Daoy (cell line): ENCODE measurements around the gene DDX43. TPM values are rescaled to one million over a fixed set of nuclear protein-coding genes. Genes with fewer than 3 reads are reported as not detected.

Source experiments
- total RNA-seq: library from RNA; depleted of rRNA; stranded (reverse); fragments of >200 nt; shearing (Covaris generic); gene quantifications from 2 replicates; pipeline ENCODE4 v1.2.3, GENCODE V29; 2014; rRNA removed

The DDX43 gene
- total RNA-seq, 1 experiment from 2014 or later = not detected

Other genes starting within 250 kb of the DDX43 start
- gene KHDC1L, start 169.3 kb upstream of the DDX43 start, total RNA-seq = 0.83 TPM in 1 of 2 replicates, not detected in the other
- gene KHDC1, start 131.6 kb upstream of the DDX43 start, total RNA-seq = 5.8 and 6.2 TPM in 2 replicates
- gene DPPA5, start 40.6 kb upstream of the DDX43 start, total RNA-seq = not detected in 2 replicates
- gene KHDC3L, start 32.2 kb upstream of the DDX43 start, total RNA-seq = not detected in 2 replicates
- gene OOEP, start 24.9 kb upstream of the DDX43 start, total RNA-seq = not detected in 2 replicates
- gene CGAS, start 57.5 kb downstream of the DDX43 start, total RNA-seq = 37.3 and 46.2 TPM in 2 replicates
- gene MTO1, start 66.9 kb downstream of the DDX43 start, total RNA-seq = 42.0 and 44.0 TPM in 2 replicates
- gene EEF1A1, start 126.2 kb downstream of the DDX43 start, total RNA-seq = 13,896 and 16,278 TPM in 2 replicates